Measurements from ENCODE around the gene BNIPL.
A peak's percentile ranks its signal among the peaks of the same experiment; 100 is the strongest.

- TF ChIP-seq POLR2AphosphoS5 (IDR thresholded peaks at IDR 0.05; ENCODE audit: low read depth, low read length) (peak; percentile 3; the same call in 1 of the 2 replicates), POLR2A (IDR thresholded peaks at IDR 0.05; ENCODE audit: low read depth, low read length) (no peak; the same call in none of the 2 replicates), TAF1 (IDR thresholded peaks at IDR 0.05; ENCODE audit: borderline replicate concordance, low read depth, low read length) (no peak)
These were observed 19.8 kb downstream of the BNIPL start for GRCh38 chr1:151056149-151056548.

Data from GM12892 (cell line).